ENCODE results near the gene EFTUD2.

DNA sequence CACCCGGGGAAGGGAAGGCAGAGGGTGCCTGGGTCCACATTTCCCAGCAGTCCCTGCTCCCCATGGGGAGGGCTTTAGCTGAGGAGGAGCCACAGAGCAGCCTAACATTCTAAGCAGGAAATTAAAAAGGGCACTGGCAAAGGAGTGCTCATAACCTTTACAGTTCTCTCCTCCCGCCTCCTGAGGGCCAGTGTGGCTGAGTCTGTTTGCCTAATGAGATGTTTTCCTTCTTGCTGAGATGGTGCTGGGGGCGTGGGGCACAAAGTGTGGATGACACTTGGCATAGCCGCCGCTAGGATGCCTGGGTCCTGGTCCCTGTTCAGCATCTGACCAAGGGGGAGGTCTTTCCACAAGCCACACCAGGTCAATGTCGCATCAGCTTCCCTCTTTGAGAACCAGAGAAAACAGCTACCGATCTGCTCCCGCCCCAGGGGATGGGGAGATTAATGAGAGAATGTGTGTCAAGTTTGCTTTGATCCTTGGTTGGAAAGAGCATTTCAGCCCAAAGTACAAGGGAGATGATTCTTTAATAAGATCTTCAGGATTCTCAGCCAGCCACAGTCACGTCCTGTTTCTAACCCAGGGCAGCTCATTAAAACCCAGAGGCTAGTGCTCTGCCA is 42.6 kb upstream of the EFTUD2 start:
- TF ChIP-seq CTCF (IDR thresholded peaks at IDR 0.05; ENCODE audit: low read length) (no peak), EZH2 (IDR thresholded peaks at IDR 0.05; ENCODE audit: borderline replicate concordance, low read length) (no peak)
